ENCODE data around the gene DDN.

Gene DDN

GRCh38 chr12:48982397-48983080 is 16.6 kb downstream of the DDN start:
- no peak for DNase-seq (ENCODE audit: low read depth in 4 of 4, low spot score in 1 of 4)

DNA sequence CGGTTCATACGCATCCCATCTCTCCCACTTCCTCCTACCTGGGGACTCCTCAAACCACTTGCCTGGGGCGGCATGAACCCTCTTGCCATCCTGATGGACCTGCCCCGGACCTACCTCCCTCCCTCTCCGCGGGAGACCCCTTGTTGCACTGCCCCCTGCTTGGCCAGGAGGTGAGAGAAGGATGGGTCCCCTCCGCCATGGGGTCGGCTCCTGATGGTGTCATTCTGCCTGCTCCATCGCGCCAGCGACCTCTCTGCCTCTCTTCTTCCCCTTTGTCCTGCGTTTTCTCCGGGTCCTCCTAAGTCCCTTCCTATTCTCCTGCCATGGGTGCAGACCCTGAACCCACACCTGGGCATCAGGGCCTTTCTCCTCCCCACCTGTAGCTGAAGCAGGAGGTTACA is 17.4 kb downstream of the DDN start:
- no peak for DNase-seq (ENCODE audit: low read depth in 4 of 4, low spot score in 1 of 4)

DNA sequence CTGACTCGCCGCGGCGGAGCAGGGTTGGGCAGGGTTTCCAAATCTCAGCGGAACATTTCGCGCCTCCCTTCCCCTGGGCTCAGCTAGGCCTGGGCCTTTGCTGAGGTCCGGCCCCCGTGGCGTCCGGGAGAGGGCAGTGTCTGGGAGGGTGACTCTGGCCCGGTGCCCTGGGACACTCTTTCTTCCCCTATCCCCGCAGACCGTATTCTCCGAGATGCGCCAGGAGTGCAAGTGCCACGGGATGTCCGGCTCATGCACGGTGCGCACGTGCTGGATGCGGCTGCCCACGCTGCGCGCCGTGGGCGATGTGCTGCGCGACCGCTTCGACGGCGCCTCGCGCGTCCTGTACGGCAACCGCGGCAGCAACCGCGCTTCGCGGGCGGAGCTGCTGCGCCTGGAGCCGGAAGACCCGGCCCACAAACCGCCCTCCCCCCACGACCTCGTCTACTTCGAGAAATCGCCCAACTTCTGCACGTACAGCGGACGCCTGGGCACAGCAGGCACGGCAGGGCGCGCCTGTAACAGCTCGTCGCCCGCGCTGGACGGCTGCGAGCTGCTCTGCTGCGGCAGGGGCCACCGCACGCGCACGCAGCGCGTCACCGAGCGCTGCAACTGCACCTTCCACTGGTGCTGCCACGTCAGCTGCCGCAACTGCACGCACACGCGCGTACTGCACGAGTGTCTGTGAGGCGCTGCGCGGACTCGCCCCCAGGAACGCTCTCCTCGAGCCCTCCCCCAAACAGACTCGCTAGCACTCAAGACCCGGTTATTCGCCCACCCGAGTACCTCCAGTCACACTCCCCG is 18.0 kb downstream of the DDN start:
- no peak for DNase-seq (ENCODE audit: low read depth in 4 of 4, low spot score in 1 of 4)

DNA sequence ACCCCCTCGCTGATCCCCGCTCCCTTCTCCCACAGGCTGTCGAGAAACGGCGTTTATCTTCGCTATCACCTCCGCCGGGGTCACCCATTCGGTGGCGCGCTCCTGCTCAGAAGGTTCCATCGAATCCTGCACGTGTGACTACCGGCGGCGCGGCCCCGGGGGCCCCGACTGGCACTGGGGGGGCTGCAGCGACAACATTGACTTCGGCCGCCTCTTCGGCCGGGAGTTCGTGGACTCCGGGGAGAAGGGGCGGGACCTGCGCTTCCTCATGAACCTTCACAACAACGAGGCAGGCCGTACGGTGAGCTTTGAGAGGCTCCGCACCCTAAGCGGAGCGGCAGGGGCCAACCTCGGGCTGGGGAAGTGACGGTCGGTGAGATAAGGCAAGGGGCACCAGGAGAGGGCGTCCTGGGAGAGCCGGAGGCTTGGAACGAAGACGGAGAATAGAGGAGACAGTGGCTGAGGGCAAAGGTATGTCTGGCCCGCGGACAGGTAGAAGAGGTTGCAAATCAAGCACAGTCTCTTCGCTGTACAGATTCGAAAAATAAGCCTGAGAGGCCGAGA is 18.7 kb downstream of the DDN start:
- no peak for DNase-seq (ENCODE audit: low read depth in 4 of 4, low spot score in 1 of 4)

DNA sequence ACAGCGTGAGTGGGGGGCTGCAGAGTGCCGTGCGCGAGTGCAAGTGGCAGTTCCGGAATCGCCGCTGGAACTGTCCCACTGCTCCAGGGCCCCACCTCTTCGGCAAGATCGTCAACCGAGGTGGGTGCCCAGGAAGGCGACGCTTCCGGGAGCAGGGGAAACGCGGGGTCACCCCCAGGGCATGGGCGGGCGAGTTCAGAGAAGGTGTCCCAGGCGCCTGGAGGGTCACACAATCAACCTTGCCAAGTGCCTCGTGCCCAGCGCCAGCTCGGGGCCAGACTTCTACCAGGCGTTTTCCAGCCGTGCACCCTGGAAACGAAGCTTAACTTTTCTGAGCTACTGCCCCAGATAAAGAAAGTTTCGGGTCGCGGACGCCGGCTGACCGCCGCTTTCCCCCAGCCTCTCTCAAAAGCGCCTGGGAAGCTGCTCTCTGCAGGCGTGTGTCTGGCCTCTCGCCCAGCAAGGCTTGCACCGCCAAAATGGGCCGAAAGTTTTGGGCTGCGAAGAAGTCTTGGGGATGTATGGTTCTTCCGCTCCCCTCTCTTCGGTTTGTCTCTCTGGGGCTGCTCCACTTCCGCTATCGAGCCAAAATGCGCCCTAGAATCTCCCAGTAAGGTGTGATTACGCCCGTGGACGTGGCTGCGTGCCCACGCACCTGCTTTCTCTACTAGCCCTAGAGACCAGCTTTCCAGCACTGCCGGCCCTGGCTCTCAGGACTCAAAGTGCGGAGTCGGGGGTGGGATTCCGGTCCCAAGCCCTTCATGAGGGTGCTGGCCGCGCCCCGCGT is 19.4 kb downstream of the DDN start:
- DNase-seq (ENCODE audit: low read depth in 4 of 4, low spot score in 1 of 4): no peak

- DNase-seq (ENCODE audit: low read depth in 4 of 4, low spot score in 1 of 4): no peak
Measured at GRCh38 chr12:48978741-48979601, 20.2 kb downstream of the DDN start.

DNA sequence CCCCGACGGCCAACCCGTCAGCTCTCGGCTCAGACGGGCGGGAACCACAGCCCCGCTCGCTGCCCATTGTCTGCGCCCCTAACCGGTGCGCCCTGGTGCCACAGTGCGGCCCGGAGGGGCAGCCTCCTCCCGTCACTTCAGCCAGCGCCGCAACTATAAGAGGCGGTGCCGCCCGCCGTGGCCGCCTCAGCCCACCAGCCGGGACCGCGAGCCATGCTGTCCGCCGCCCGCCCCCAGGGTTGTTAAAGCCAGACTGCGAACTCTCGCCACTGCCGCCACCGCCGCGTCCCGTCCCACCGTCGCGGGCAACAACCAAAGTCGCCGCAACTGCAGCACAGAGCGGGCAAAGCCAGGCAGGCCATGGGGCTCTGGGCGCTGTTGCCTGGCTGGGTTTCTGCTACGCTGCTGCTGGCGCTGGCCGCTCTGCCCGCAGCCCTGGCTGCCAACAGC is 20.9 kb downstream of the DDN start, which contains the start of gene WNT1:
WNT1 (plus strand) TSS at position 32 of the 450 bp plus-strand sequence; CDS start at position 361, 329 bp downstream.
- DNase-seq (ENCODE audit: low read depth in 4 of 4, low spot score in 1 of 4): no peak

DNA sequence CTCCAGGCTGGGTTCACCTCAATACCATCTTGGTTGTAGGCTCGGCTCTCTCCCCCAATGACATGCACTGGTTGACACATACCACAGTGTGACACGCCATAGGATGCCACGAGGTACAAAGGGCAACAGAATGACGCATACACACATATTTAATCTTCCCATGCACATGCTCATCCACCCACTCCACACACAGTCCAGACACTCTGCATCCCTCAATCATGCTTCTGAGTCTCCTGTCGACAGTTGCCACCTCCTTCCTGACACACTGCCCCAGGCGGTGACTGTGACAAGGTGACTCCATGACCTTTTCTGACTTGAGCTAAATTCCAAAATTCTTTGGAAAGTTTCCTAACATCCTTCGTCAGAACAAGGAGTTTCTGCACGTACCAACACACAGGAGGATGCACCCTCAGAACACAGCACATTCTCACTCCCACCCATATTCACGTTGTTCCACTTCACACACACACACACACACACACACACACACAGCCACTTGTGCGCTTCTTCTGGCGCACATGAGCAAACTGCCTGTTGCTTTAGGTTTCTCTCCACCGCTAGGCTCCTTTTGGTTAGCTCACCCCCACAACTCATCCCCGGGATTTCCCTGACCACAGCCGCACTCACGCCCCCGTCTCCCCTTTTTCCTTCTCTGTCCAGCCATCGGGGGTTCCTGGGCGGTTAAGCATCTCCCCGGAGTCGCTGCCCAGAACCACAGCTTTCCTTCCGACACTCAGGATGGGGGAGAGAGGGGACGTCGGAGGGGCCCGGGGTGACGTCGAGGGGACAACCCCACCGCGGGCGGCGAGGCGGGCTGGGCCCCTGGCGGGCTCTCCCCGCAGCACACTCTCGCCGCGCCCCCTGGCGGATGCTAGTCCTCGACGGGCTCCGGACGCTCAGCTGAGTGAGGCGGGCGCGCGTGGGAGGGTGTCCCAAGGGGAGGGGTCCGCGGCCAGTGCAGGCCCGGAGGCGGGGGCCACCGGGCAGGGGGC is 21.6 kb downstream of the DDN start:
- peak; percentile 65 to 76 (median 71) for DNase-seq (ENCODE audit: low read depth in 4 of 4, low spot score in 1 of 4)

DNA sequence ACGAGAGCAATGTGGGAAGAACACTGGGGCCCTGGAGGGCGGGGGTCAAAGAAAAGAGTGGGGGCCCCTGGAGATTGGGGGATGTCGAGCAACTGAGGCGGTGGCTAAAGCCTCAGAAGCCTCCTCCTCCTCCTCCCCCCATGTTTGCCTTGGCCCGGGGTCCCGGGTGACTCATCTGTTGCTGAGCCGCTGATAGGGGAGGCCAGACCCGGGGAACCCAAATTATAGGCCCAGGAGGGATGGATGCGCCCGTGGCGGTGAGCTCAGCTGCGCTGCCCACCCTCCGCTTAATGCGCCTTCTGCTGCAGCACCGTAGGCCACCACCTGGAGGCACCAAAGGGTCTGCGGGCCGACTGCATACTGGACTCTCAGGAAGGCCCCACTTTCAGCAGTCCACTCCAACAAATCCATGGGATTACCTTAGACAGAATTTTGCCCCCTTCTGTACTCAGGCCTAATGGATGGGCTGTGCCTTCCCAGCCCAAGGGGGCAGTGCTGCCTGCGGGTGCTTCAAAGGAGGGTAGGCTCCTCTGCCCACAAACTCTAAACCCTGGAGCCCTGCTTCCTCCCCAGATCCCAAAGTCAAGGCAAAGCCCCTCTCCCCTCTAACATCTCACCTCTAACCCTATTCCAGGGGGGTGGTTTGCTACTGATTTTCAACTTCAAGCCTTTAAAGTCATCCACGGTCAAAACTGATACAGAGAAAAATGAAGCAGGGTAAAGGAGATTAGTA is 25.1 kb downstream of the DDN start:
- no peak for DNase-seq (ENCODE audit: low read depth in 4 of 4, low spot score in 1 of 4)

- DNase-seq (ENCODE audit: low read depth in 4 of 4, low spot score in 1 of 4): no peak
Measured at GRCh38 chr12:48973531-48973930, 25.6 kb downstream of the DDN start.

DNA sequence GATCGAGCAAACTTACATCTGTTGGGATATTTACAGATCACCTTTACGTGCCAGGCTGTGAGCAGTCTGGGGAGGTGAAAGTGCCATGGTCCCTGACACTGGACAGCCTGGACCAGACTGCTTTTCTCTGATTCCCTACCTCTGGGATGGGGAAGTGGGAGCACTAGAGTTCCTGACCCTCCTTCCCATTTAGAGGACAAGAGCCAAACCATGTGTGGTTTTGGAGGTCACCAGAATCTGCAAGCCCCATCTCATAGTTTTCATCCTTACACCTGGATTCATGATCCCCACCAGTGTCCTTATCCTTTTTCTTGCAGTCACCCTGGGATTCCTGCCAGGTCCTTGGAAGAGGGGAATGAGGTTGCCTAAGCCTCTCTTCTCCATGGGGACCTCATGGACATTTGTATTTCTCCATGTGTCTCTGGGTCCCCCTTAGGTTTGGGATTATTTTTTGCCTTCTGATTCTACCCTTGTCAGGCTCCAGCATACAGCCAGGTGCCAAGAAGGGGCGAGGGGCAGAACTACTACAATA is 26.2 kb downstream of the DDN start:
- no peak for DNase-seq (ENCODE audit: low read depth in 4 of 4, low spot score in 1 of 4)

DNA sequence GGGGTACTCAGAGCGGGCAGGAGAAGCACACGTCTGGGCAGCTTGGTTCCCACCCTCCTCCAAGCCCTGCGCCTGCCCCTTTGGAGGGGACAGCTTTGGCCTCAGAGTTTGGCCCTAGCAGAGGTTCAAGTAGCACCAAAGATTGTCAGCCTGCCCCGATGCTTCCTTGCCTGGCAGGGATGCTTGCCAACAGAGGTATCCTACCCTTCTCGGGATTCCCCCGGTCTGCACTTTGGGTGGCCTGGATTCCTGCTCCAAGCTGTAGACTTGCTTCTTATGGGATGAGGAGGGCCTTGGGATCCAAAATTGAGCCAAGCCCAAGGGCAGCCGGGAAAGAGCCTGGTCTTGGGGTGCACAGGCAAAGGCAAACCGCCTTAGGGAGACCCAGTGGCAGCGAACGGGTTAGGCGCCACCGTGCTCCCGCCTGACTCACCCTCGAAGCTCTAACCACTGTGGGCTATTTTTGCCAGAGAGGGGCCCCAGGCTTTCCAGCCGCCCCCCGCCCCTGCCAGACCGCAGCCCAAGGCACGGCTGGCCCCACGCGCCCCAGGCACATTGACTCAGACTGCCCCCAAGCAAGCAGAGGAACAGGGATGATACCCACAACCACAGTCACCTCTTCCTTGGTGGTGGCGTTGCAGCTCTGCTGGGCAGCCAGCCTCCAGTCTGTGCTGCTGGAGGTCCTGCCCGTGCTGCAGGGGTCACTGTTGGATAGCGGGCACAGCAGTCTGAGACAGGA is 26.8 kb downstream of the DDN start:
- no peak for DNase-seq (ENCODE audit: low read depth in 4 of 4, low spot score in 1 of 4)

- no peak for DNase-seq (ENCODE audit: low read depth in 4 of 4, low spot score in 1 of 4)
Measured at GRCh38 chr12:48970702-48971334, 28.4 kb downstream of the DDN start.

DNA sequence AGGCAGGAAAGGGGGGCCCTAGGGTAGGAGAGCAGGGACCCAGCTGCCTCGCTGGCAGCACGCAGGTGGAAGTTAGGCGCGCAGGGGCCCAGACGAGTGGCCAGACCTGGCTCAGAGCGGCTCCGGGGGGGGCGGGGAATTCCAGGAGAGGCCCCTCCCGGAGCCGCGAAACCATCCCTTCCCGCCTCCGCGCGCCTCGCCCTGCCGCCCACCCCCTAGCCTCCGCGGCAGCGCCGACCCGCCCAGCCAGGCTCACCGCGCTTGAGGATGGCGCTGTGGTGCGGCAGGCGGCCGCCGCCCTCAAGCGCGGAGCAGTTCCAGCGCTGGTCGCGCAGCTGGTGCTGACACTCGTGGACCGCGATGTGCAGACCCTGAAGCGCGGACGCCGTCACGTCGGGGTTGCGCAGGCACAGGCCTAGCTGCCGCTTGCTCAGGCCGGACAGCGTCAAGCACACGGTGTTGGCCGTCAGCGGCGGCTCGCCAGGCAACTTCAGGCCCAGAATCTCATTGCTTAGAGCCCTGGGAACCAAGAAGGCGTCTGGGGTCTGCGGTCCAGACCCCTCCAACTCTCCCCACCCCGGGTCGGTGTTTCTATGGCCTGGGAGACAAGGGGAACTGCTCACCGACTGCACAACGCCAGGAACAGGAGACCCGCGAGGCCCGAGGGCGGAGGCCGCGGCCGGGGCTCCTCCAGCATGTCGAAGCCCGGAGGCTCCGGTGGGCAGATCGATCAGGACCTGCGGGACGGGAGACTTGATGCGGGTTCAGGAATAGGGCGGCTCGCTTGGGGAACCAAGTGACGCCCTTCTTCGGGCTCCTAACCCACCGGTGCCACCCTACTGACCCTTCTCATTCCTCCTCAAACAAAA is 29.1 kb downstream of the DDN start:
- DNase-seq (ENCODE audit: low read depth in 4 of 4, low spot score in 1 of 4): no peak

- no peak for DNase-seq (ENCODE audit: low read depth in 4 of 4, low spot score in 1 of 4)
Measured at GRCh38 chr12:48969160-48969771, 29.9 kb downstream of the DDN start.

DNA sequence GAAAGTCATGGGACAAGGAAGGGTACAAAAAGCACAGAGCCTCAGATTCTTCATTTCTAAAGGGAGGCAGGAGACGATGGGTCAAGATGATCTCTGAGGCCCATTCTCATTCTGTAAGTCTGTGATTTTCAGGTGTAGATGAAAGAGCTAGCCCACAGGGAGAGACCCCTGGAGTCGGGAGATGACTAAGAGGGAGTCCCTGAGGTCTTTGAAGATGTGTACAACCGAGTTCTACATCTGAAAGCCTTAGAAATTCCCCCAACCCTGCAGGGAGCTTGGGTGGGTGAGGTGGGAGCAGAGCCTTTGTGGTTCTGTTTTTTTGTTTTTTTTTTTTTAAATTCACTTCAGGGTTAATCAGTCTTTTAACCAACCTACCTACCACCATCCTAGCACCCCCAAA is 30.7 kb downstream of the DDN start:
- no peak for DNase-seq (ENCODE audit: low read depth in 4 of 4, low spot score in 1 of 4)
